HG03457 (cell line): Measurements from ENCODE around the gene PITPNM1.
"Not testable (repeated sequence)": the region's sequence is repeated elsewhere in the genome, so short reads cannot be mapped to it uniquely, and the experiment has no call there.

Experiments
- ATAC-seq: cut with Tn5 transposase; IDR thresholded peaks from one replicate; pipeline ENCODE4 v1.9.1; 2021; ENCODE audit warnings: moderate number of reproducible peaks; ENCODE audit not compliant: unreplicated experiment

The PITPNM1 gene

DNA sequence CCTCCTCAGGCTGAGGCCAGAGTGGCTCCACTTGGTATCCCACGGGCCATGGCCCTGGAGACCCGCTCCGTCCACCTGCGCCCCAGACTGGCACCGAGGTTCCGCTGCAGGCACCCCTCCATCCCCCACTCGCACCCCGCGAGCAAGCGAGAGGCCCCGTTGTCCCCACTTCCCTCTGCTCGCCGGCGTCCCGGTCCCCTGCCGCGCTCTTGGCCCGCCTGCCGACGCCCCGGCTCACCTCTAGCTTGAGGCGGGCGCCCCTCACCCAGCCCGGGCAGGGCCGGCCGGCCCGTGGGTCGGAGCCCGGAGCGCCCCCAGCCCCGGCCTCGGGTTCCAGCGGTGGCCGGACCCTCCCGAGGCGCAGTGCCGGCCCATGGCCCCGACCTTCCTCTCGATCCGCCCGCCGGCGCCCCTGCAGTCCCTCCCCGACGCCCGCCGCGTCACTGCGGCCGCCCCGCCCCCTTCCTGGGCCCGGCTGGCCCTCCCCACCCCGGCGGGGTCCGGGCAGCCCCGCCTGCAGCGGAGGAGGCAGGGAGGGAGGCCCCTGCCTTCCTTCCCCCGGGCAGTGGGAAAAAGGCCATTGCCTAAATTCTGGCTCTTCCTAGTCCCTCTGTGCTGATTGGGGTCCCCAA lies at the start of gene PITPNM1:
PITPNM1 (minus strand) TSS at position 414 of the 632 bp plus-strand sequence. CDS start 1,183 bp downstream, outside the sequence.
- ATAC-seq, result no peak

DNA sequence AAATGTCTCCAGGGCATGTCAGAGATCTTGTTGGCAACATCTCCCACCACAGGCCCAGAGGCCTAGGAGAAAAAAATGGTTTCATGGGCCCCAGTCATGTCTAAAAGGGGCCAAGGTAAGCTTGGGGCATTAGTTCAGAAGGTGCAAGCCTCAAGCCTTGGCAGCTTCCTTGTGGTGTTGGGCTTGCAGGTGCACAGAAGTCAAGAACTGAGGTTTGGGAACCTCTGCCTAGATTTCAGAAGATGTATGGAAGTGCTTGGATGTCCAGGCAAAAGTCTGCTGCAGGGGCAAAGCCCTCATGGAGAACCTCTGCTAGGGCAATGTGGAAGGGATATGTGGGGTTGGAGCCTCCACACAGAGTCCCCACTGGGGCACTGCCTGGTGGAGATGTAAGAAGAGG lies 46.5 kb upstream of the PITPNM1 start:
- ATAC-seq, result not testable (repeated sequence)

DNA sequence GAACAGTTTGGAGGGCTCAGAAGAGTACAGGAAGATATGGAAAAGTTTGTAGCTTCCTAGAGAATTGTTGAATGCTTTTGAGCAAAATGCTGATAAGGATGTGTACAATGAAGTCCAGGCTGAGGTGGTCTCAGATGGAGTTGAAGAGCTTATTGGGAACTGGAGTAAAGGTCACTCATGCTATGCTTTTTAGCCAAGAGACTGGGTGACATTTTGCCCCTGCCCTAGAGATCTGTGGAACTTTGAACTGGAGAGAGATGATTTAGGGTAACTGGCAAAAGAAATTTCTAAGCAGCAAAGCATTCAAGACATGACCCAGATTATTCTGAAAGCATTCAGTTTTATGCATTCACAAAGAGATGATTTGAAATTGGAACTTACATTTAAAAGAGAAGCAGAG lies 46.0 kb upstream of the PITPNM1 start:
- no peak for ATAC-seq

DNA sequence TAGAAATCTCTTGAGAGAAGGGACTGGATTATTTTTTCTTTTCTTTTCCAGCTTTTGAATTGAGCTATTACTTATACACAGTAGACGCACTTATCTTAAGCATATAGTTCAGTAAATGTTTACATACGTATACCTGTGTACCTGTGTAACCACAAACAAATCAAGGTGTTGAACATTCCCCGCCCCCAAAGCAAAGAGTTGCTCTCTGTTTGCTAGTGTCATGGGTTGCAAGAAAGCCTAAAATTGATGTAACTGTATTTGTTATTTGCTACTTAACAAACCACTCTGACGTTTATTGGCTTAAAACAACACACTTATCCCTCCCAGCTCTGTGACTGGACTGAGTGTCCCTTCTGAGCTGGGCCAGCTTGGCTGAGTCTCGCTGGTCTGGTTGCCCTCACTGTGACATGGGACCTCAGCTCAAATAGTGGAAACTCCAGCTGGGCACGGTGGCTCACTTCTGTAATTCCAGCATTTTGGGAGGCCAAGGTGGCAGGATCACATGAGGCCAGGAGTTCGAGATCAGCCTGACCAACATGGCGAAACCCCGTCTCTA lies 43.5 kb upstream of the PITPNM1 start:
- no peak for ATAC-seq

DNA sequence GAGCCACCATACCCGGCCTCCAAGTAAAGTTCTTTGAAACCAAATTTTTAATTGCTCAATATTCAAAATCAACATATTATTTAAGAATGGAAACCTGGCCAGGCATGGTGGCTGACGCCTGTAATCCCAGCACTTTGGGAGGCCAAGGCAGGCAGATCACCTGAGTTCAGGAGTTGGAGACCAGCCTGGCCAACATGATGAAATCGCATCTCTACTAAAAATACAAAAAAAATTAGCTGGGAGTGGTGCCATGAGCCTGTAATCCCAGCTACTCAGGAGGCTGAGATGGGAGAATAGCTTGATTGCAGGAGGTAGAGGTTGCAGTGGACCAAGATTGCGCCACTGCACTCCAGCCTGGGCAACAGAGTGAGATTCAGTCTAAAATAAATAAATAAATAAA lies 42.9 kb upstream of the PITPNM1 start:
- ATAC-seq, result not testable (repeated sequence)

DNA sequence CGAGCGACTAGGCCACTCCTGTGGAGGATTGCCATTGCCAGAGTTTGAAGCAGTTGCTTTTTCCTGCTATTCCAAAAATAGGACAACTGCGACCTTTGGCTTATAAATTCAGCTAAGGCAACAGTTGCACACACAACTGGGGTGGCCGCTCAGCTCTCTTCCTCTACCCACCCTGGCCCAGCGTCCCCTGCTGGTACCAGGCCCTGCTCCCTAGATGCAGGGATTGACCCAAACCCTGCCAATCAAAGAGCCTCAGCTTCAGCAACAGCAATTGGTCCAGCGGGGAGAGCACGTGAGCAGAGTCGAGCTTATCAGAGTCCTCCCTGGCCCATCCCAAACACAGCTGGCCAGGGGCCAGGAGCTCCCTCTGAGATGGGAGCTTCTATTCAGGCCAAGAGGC lies 40.1 kb upstream of the PITPNM1 start:
- no peak for ATAC-seq

DNA sequence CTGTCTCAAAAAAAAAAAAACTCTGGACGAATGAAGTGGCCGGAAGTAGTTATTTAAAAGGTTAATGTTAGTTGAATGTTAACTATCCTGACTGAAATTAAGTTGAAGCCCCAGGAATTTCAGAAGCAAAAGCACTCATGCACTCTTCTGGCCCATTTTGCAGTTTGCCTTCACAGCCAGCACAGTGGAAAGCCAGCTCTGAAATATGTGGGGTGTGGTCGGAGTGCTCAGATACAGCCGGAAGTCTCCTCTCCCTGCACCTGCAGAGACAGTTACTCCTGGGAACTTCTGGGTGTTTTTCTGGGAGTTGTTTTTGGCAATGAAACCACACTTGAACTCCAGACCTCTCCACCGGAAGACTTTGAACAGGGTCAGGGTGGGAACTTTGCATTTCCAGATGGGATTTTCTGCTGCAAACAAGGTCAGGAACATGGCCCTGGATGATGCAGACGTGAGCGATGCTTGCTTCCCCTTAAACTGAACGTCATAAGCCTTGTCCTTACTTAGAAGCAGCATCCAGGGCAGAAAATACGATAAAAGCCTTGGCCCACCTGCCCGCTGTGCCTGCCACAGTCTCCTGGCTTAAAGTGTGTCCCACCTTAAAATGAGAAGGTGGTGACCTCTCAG lies 39.6 kb upstream of the PITPNM1 start:
- ATAC-seq, result no peak

DNA sequence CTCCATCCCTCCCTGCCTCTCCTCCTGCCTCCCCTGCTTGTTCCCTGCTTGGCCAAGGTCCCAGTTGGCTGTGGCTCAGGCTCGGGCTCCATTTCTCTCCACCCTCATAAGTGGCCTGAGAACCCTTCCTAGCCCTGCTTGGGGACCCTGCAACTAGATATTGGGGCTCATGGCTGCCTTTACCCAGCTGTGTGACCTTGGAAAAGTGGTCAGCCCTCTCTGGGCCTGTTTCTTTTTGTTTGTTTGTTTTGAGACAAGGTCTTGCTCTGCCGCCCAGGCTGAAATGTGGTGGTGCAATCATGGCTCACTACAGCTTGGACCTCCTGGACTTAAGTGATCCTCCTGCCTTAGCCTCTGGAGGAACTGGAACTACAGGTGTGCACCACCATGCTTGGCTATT lies 38.4 kb upstream of the PITPNM1 start:
- no peak for ATAC-seq

DNA sequence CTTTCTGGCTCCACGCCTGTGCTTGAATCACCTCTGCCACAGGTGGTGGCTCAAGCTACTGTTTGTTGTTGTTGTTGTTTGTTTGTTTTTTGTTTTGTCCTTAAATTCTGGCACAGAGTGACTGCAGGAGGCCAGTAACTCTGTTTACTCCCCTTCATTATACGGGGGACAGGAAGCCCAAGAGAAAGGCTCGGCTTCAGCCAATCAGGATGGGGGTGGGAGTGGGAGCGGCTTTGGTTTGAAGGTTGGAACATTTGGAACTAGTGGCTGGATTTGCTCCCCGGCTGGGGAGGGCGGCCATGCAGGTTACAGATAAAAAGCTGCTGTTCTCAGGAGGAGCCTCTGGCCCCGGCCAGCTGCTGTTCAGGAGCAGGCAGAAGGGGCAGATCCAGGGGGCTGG lies 37.8 kb upstream of the PITPNM1 start:
- ATAC-seq, result no peak

DNA sequence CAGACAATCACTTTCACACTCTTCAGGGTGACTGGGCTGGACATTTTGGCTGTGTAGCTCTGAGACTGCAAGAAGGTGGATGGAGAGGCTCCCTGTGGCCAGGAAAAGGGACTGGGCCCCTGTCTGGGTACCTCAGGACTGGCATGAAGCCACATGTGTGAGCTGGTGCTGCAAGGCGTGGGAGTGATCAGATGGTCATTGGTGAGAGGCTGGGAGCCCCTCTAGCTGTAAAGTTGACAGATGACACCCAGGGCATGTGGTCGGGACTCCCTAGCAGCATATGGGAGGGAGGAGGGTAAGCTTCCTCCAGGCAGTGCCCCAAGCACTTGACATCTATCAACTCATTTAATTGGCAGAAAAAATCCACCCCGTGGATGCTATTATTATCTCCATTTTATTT lies 37.0 kb upstream of the PITPNM1 start:
- ATAC-seq, result no peak

DNA sequence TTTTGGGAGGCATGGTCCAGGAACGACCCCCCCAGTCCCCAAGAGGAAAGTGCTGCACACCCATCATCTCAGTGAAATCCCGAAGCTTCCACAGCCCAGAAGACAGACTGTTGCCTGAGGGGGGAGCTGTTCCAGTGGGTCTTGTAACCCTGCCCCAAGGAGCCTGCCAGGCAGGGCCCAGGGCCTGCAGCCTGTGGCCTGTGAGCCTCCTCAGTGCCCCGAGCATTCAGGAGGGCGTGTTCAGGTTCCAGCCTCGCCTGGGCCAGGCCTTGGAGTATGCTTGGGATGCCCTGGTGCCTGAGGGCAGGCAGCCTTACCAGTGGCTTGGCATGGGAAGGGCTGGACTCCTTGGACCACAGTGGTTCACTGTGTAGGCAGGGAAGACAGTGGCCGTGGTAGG lies 36.0 kb upstream of the PITPNM1 start:
- ATAC-seq, result no peak

DNA sequence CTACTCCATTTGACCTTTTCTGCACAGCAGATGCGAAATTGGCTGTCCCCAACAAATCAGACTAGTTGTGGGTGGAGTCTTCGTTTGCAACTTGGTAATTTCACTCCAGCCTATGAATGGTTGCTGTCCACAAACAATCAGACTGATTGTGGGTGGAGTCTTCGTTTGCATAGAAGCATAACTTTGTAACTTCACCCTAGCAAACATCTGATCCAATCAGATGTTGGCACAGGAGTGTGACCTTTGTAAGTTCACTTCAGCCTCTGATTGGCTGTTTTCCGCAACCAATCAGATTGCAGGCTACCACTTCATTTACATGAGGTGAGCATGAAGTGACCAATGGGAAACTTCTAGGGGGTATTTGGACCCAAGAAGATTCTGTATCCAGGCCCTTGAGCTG lies 34.4 kb upstream of the PITPNM1 start:
- no peak for ATAC-seq

DNA sequence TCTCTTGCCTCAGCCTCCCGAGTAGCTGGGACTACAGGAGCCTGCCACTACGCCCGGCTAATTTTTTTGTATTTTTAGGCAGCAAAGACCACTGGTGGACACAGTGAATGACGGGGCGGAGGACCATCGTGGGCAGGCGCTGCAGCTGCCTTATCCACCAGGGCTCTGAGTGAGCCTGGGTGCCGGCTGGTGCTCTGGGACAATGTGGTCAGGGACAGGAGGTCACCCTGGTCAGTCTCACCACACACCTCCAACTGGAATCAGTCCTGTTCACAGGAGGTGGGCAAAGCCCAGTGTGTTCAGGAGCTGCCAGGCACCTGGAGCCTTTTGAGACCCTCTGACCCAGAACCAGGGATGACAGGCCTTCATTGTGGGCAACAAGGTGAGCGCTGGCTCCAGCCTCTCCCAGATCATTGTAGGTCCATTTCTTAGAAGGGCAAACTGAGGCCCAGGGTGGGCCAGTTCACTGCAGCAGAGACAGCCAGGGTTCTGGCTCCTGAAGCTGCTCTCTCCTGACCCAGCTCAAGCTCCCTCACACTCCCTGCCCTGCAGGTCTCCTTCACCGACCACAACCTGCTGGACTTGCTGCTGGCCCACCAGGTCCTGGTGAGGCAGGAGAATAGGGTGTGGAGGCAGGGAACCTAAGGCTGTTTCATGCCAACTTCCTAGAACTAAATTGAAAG lies 33.8 kb upstream of the PITPNM1 start:
- no peak for ATAC-seq

DNA sequence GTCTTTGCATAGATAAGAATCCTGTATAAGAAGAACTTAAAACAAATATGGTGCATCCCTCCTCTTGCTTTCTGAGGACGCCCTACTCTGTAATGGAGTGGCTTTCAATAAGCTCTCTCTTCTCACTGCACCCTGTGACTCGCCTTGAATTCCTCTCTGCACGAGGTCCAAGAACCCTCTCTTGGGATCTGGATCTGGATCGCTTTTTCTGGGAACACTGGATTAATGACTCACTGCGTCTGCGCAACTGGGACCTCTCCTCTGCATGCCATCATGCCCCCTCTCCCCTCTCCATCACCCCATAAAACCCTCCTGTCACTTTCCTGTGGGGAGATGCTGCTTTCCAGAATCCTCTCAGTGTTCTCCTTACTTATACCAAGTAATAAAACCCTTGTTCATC lies 33.1 kb upstream of the PITPNM1 start:
- ATAC-seq, result no peak

DNA sequence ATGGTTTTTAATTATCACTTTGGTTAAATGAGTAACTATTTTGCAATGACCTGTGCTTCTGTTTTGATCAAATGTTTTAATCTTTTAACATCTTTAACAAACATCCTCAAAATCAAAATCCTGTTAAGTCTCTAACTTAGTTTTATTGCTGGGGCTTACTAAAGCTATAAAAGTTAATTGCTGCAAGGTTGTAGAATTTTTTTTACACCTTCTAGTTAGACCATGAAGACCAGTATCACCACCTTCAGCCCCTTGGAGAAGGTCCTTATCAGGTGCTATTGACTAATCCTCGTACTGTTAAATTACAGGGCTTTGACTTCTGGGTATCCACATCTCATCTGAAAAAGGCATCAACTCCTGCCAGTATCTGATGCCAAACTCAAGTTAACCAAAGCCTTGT lies 30.4 kb upstream of the PITPNM1 start:
- no peak for ATAC-seq

DNA sequence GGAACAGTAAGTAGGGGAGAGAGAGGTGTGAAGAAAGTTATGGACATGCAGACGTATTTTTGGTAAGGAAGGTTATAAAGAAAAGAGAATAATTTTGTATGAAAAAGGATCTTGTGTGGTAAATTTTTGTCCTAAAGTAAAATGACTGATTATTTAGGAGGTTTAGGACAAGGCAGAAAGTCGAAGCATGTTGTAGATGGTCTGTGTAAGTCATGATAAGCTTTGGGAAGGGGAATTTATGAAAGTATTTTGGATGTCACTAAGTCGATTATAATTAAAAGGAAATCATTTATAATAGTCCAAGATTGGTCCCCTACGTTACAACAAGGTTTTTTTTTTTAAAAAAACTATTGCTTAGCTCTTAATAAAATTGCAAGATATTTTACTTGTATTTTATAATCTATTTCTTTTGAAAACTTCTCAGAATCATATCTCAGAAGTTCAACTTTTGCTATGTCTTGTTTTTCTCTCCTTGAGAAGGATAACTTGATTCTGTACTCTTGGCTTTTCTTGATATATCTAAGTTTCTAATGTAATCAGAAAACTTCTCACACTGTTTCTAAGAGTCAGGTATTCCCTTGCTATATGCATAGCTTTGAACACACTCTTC lies 29.0 kb upstream of the PITPNM1 start:
- no peak for ATAC-seq

DNA sequence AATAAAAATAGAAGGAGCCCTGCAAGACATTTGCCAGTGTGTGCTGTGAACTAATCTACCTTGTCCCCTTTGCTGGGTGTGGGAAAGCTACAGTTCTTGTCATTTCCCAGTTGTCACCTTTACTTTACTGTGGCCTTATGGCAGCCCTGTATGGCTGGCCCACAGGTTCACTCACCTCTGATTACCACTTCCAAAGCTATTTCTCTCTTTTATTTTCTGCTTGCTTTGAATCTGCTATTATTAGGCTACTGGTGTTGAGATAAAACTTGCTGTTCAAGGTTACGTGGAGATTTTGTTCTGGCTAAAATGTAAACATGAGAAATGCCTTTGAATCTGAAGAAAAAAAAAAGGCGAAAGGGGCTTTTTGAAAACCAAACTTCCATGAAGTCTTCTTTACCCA lies 27.7 kb upstream of the PITPNM1 start:
- no peak for ATAC-seq

DNA sequence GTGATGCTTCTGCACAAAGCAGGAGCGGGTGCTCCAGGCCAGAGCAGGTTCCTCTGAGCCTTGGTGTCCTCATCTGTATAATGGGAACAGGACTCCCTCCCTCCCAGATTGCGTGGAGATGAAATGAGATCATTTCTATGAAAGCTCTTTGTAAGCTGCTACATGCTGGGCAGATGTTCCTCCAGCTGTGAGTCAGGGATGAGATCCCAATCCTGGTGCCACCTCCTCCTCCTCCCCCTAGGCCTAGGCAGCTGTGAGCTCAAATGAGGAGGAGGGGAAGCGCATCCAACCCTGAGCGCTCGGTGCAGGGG lies 25.1 kb upstream of the PITPNM1 start:
- ATAC-seq, result no peak

DNA sequence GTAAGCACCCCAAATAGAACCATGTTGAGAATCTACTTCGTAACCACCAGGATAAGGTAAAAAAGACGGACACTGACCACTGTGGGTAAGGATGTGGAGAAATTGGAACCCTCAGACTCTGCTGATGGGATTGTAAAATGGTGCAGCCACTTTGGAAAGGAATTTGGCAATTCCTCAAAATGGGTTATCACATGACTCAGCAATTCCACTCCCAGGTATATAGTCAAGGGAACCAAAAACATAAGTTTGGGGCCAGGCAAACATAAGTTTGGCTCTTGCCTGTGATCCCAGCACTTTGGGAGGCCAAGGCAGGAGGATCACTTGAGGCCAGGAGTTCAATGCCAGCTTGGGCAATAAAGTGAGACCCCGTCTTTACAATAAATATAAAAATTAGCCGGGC lies 23.2 kb upstream of the PITPNM1 start:
- no peak for ATAC-seq

DNA sequence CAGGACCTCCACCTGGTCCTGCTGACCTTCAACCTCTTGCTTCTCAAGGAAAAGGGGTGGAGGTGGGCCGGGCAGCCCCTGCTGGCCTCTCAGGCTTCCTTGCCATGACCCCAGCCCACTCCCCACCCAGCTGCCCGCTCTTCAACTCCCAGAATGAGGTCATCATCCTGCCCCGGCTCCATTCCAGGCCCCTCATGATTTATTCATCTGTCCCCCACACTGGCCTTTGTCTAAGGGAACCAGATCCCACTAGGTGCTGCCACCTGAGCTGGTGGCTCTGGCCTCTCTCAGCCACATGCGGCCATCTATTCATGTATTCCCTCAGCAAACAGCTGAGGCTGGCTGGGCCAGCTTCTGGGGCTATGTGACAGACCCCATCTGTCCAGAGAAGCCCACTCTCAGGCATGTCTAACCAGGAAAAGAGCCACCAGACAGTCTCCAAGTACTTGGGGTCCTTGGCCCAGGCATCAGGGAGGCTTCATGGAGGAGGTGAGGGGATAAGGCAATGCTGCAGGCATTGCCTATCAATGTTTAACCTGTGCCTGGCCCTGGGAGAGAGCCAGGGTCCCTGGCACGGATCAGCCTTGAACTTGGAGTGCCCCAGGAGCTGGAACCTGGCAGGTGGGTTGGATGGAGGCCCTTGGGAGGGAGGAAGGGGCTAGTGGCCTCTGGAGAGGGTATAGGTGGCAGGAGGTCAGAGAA lies 20.3 kb upstream of the PITPNM1 start:
- ATAC-seq, result no peak

DNA sequence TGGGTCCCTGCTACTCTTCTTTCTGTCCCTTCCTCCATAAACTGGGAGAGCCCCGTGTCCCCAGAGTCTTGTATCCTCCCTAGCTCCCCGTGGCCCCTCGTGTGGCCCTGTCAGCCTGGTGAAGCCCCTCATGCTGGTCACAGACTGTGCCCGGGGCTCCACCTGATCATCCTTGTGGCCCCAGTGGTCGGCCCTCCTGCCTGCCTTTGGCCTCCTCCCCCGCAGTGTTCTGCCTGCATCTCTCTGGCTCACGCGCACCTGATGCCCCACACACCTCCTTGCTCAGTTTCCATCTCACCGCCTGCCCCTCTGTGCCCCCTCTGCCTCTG lies 19.3 kb upstream of the PITPNM1 start:
- ATAC-seq, result no peak
